OCI-LY7 (cell line): ENCODE data around the gene PPM1N. TPM values are rescaled to one million over a fixed set of nuclear protein-coding genes. Genes with fewer than 3 reads are reported as not detected.
A peak's percentile ranks its signal among the peaks of the same experiment; 100 is the strongest.

Experiments
- BruUV-seq: library from RNA; stranded (reverse); fragments of 400-500 nt; replicated peaks from 2 replicates; lab custom pipeline; 2021; lab: Mats Ljungman, UMichigan
- CTCF ChIA-PET: fragments of 300-600 bp; sonication (Branson Sonifier 250); formaldehyde crosslinking; loops from one replicate; lab custom pipeline; 2022; ENCODE audit warnings: antibody characterized with exemption; ENCODE audit not compliant: unreplicated experiment; lab: Charles Lee
- POLR2A ChIA-PET: fragments of 300-600 bp; sonication (Branson Sonifier 250); formaldehyde crosslinking; loops from one replicate; lab custom pipeline; 2022; ENCODE audit warnings: antibody characterized with exemption; lab: Charles Lee
- DNase-seq: peaks from one replicate; pipeline ENCODE4 v3.0.0-alpha.2; 2015; ENCODE audit warnings: low spot score
- H2AFZ ChIP-seq: fragments of 200-600 bp; sonication (generic), shearing (Covaris generic); 2 replicates; pipeline ENCODE4 v1.6.1; 2014; ENCODE audit warnings: mild to moderate bottlenecking, antibody characterized with exemption, low read length, moderate library complexity
- H3K27ac ChIP-seq: fragments of 200-600 bp; sonication (generic); 2 replicates; pipeline ENCODE4 v1.5.1; 2014; ENCODE audit warnings: mixed run types, low read depth, mild to moderate bottlenecking, moderate library complexity, low read length, inconsistent platforms; ENCODE audit not compliant: poor library complexity, severe bottlenecking
- H3K36me3 ChIP-seq: fragments of 200-600 bp; sonication (generic); 2 replicates; pipeline ENCODE4 v1.6.1; 2014; ENCODE audit warnings: mild to moderate bottlenecking, antibody characterized with exemption, low read length, moderate library complexity, mixed read lengths; ENCODE audit not compliant: insufficient read depth
- H3K4me1 ChIP-seq: fragments of 200-600 bp; sonication (generic); 2 replicates; pipeline ENCODE4 v1.5.1; 2014; ENCODE audit warnings: mild to moderate bottlenecking, low read length; ENCODE audit not compliant: insufficient read depth, poor library complexity, severe bottlenecking
- H3K4me2 ChIP-seq: fragments of 200-600 bp; sonication (generic); 2 replicates; pipeline ENCODE4 v1.6.1; 2014; ENCODE audit warnings: mild to moderate bottlenecking, low read length
- H3K4me3 ChIP-seq: fragments of 200-600 bp; sonication (generic); 2 replicates; pipeline ENCODE4 v1.5.1; 2014; ENCODE audit warnings: mild to moderate bottlenecking, low read depth, low read length; ENCODE audit not compliant: poor library complexity, severe bottlenecking
- H3K79me2 ChIP-seq: fragments of 200-600 bp; sonication (generic); 2 replicates; pipeline ENCODE4 v1.6.1; 2016; ENCODE audit warnings: low read depth, mild to moderate bottlenecking, low read length, moderate library complexity, mixed read lengths; ENCODE audit not compliant: insufficient read depth
- H3K9me2 ChIP-seq: fragments of 200-600 bp; sonication (generic); 2 replicates; pipeline ENCODE4 v1.6.1; 2016; ENCODE audit warnings: mild to moderate bottlenecking, low read length, mixed read lengths; ENCODE audit not compliant: insufficient read depth
- H3K9me3 ChIP-seq: fragments of 200-600 bp; sonication (generic); 2 replicates; pipeline ENCODE4 v1.6.1; 2014; ENCODE audit warnings: mild to moderate bottlenecking, mixed run types, low read length, mixed read lengths
- H4K20me1 ChIP-seq: fragments of 200-600 bp; sonication (generic); 2 replicates; pipeline ENCODE4 v1.6.1; 2014; ENCODE audit warnings: mild to moderate bottlenecking, antibody characterized with exemption, low read length, moderate library complexity, mixed read lengths; ENCODE audit not compliant: insufficient read depth
- CTCF ChIP-seq: fragments of 200-600 bp; sonication (generic); conservative IDR thresholded peaks from 2 replicates; pipeline ENCODE4 v1.5.1; 2014; ENCODE audit warnings: mild to moderate bottlenecking, antibody characterized with exemption, low read length, moderate library complexity, mixed read lengths
- EZH2phosphoT487 ChIP-seq: fragments of 200-600 bp; sonication (generic); IDR thresholded peaks from 2 replicates; pipeline ENCODE4 v1.6.1; 2018; ENCODE audit warnings: low read depth, borderline replicate concordance, mild to moderate bottlenecking, mixed run types, antibody characterized with exemption, low read length, moderate library complexity, mixed read lengths
- intact Hi-C: fragments of 100-400 bp; cut with micrococcal nuclease; formaldehyde crosslinking; loops from one replicate; pipeline ENCODE4 v1.10.0; 2022; ENCODE audit not compliant: unreplicated experiment
- total RNA-seq, 2 experiments: library from RNA; depleted of rRNA in 1 of 2; stranded (reverse); fragments of >200 nt in 1 of 2; shearing (Covaris generic) in 1 of 2; gene quantifications; 2 replicates each; pipeline ENCODE4 v1.2.3, GENCODE V29; 2014 to 2022

PPM1N gene
- total RNA-seq, 2 experiments from 2014 or later, result 1.6 to 2.8 TPM

DNA sequence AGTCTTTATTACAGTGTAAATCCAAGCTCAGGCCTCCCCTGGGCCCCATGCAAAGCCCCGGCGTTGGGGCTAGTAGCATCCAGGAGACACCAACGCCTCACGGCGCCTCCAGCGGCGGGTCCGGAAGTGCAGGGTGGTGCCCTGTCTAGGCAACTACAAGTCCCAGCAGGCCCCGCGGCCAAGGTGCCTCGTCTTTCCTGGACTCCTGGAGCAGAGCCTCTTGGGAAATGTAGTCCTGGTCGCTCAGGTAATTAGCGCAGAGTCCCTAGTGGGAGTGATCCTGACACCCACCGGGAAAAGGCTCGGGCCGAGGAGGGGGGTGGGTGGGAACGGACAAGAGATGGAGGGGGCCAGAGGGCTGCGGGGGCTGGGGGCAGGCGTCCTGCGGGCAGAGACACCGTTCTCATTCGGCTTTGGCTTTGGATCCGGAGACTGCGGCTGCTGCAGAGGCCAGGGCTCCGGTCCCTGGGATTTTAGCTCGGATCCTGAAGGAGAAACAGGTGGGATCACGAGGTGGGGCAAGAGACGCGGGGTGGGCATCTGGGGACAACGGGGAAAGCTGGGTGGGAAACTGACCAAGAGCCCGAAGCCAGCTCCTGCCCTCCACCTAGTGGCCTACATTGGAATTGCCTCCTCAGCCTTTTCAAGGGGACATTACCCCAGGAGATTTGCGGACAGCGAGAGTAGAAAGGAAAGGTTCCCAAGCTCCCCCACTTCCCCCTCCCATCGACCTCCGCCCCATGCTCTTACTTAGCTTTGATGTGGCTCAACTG, 12.8 kb upstream of the PPM1N start:
- no peaks in the 10 kb centered on the region for H3K36me3 ChIP-seq
- peak overlapping the region; percentile 72 for H3K4me3 ChIP-seq
- CTCF ChIA-PET, result interaction anchor here (0.5 to 1.9 kb wide), 8 partner anchors 16 to 285 kb away, joined by 3 to 17 read pairs (median 3); no protein-coding TSS in a partner anchor
- H4K20me1 ChIP-seq, result no peaks in the 10 kb centered on the region
- H3K4me2 ChIP-seq, result peak overlapping the region; percentile 89
- peak overlapping the region; percentile 92 for H2AFZ ChIP-seq
- H3K27ac ChIP-seq, result no peak overlapping the region
- no peaks in the 10 kb centered on the region for H3K9me3 ChIP-seq
- POLR2A ChIA-PET, result interaction anchor here (0.6 kb wide), 1 partner anchor 231 kb away, joined by 5 read pairs; no protein-coding TSS in a partner anchor
- H3K9me2 ChIP-seq, result no peaks in the 10 kb centered on the region
- peak; percentile 99 for DNase-seq
- intact Hi-C loops, result no loop called here
- peaks cover 9% of the 10 kb centered on the region for H3K4me1 ChIP-seq
- BruUV-seq, result no TSS peak
- H3K79me2 ChIP-seq, result no peaks in the 10 kb centered on the region
- TF ChIP-seq EZH2phosphoT487, result no peak
- peak; percentile 76 for TF ChIP-seq CTCF

GRCh38 chr19:45488708-45489107, 9.5 kb upstream of the PPM1N start:
- no peak for DNase-seq
- peaks cover 26% of the 10 kb centered on the region for H3K4me1 ChIP-seq
- no peaks in the 10 kb centered on the region for H3K9me3 ChIP-seq
- ChIA-PET POLR2A (no interaction called here), CTCF (no interaction called here)
- intact Hi-C loops, result no loop called here
- H3K9me2 ChIP-seq, result no peaks in the 10 kb centered on the region
- H2AFZ ChIP-seq, result no peak overlapping the region
- TF ChIP-seq EZH2phosphoT487, result no peak
- no peak for TF ChIP-seq CTCF
- BruUV-seq, result no TSS peak
- no peaks in the 10 kb centered on the region for H4K20me1 ChIP-seq
- no peak overlapping the region for H3K4me3 ChIP-seq
- H3K79me2 ChIP-seq, result no peaks in the 10 kb centered on the region
- H3K4me2 ChIP-seq, result no peak overlapping the region
- H3K27ac ChIP-seq, result no peak overlapping the region
- no peaks in the 10 kb centered on the region for H3K36me3 ChIP-seq
